IMR-90 (cell line): ENCODE data around the gene CD300LF. TPM values are rescaled to one million over a fixed set of nuclear protein-coding genes. Genes with fewer than 3 reads are reported as not detected.

ENCODE experiments used
- ATAC-seq: fragments of 200-7000 bp; cut with Tn5 transposase; 2 replicates; pipeline ENCODE4 v1.9.1; 2020; ENCODE audit warnings: low read depth, mild to moderate bottlenecking, moderate library complexity
- BruUV-seq: library from RNA; stranded (reverse); fragments of 400-500 nt; replicated peaks from 2 replicates; lab custom pipeline; 2021; lab: Mats Ljungman, UMichigan
- CTCF ChIA-PET: fragments of 300-600 bp; formaldehyde crosslinking; extraction: SDS; loops from one replicate; lab custom pipeline; 2021; ENCODE audit warnings: antibody characterized with exemption; lab: Yijun Ruan, JAX
- POLR2A ChIA-PET: fragments of 300-600 bp; sonication (Branson Sonifier 250); formaldehyde crosslinking; loops from one replicate; lab custom pipeline; 2022; ENCODE audit warnings: antibody characterized with exemption; ENCODE audit not compliant: unreplicated experiment; lab: Charles Lee
- DNase-seq: peaks from one replicate; pipeline ENCODE4 v3.0.0; 2013
- H2AFZ ChIP-seq: replicated peaks from 2 replicates; pipeline ENCODE3; 2013; ENCODE audit warnings: low read length, mild to moderate bottlenecking; ENCODE audit not compliant: poor library complexity
- H2AK5ac ChIP-seq: 2 replicates; pipeline ENCODE4 v1.6.1; 2013; ENCODE audit warnings: low read depth, low read length, inconsistent platforms
- H2AK9ac ChIP-seq: replicated peaks from 2 replicates; pipeline ENCODE3; 2013; ENCODE audit warnings: mild to moderate bottlenecking, low read depth, low read length, moderate library complexity; ENCODE audit not compliant: poor library complexity
- H2BK120ac ChIP-seq: 2 replicates; pipeline ENCODE4 v1.6.1; 2013; ENCODE audit warnings: low read depth, low read length, inconsistent platforms
- H2BK15ac ChIP-seq: 3 replicates; pipeline ENCODE4 v1.6.1; 2013; ENCODE audit warnings: low read depth, low read length, inconsistent platforms
- H2BK20ac ChIP-seq: 2 replicates; pipeline ENCODE4 v1.6.1; 2013; ENCODE audit warnings: low read depth, mild to moderate bottlenecking, inconsistent platforms, low read length, moderate library complexity
- H2BK5ac ChIP-seq: 2 replicates; pipeline ENCODE4 v1.6.1; 2013; ENCODE audit warnings: mild to moderate bottlenecking, low read depth, low read length, inconsistent platforms; ENCODE audit not compliant: poor library complexity, severe bottlenecking
- H3K14ac ChIP-seq: replicated peaks from 2 replicates; pipeline ENCODE4 v1.6.1; 2013; ENCODE audit warnings: low read depth, low read length, inconsistent platforms
- H3K18ac ChIP-seq: 2 replicates; pipeline ENCODE4 v1.6.1; 2013; ENCODE audit warnings: low read depth, low read length, control low read depth
- H3K23ac ChIP-seq: 2 replicates; pipeline ENCODE4 v1.6.1; 2013; ENCODE audit warnings: low read depth, low read length, inconsistent platforms
- H3K27ac ChIP-seq: 2 replicates; pipeline ENCODE4 v1.5.1; 2013; ENCODE audit warnings: mild to moderate bottlenecking, control low read depth, low read length; ENCODE audit not compliant: insufficient read depth
- H3K27me3 ChIP-seq: 2 replicates; pipeline ENCODE4 v1.6.1; 2013; ENCODE audit warnings: low read length; ENCODE audit not compliant: control insufficient read depth, insufficient read depth
- H3K36me3 ChIP-seq: 2 replicates; pipeline ENCODE4 v1.6.1; 2013; ENCODE audit warnings: low read length, mixed read lengths; ENCODE audit not compliant: control insufficient read depth, insufficient read depth
- H3K4ac ChIP-seq: 2 replicates; pipeline ENCODE4 v1.6.1; 2013; ENCODE audit warnings: low read depth, low read length, inconsistent platforms
- H3K4me1 ChIP-seq: 2 replicates; pipeline ENCODE4 v1.6.1; 2013; ENCODE audit warnings: low read length, mixed read lengths; ENCODE audit not compliant: control insufficient read depth, insufficient read depth
- H3K4me2 ChIP-seq: 2 replicates; pipeline ENCODE4 v1.6.1; 2013; ENCODE audit warnings: low read depth, mild to moderate bottlenecking, control low read depth, low read length, moderate library complexity
- H3K4me3 ChIP-seq: 2 replicates; pipeline ENCODE4 v1.5.1; 2013; ENCODE audit warnings: low read depth, mild to moderate bottlenecking, control low read depth, low read length, moderate library complexity; ENCODE audit not compliant: insufficient read depth
- H3K56ac ChIP-seq: 2 replicates; pipeline ENCODE4 v1.6.1; 2013; ENCODE audit warnings: low read length, inconsistent platforms; ENCODE audit not compliant: insufficient read depth; ENCODE audit errors: extremely low read depth
- H3K79me1 ChIP-seq, 2 experiments: 2 replicates each; pipeline ENCODE4 v1.6.1; 2013; ENCODE audit warnings: low read length in 2 of 2, inconsistent platforms in 1 of 2, low read depth in 1 of 2
- H3K9ac ChIP-seq: 2 replicates; pipeline ENCODE4 v1.6.1; 2013; ENCODE audit warnings: low read depth, low read length, control low read depth
- H3K9me1 ChIP-seq: 2 replicates; pipeline ENCODE4 v1.6.1; 2013; ENCODE audit warnings: low read length, inconsistent platforms; ENCODE audit not compliant: insufficient read depth
- H3K9me3 ChIP-seq: 2 replicates; pipeline ENCODE4 v1.6.1; 2013; ENCODE audit warnings: low read length; ENCODE audit not compliant: control insufficient read depth, insufficient read depth
- H4K20me1 ChIP-seq: 2 replicates; pipeline ENCODE4 v1.6.1; 2013; ENCODE audit warnings: low read length, inconsistent platforms; ENCODE audit not compliant: insufficient read depth
- H4K5ac ChIP-seq: 2 replicates; pipeline ENCODE4 v1.6.1; 2013; ENCODE audit warnings: mild to moderate bottlenecking, low read depth, low read length, control low read depth
- H4K8ac ChIP-seq, 2 experiments: 2 replicates each; pipeline ENCODE4 v1.6.1; 2013; ENCODE audit warnings: low read depth in 2 of 2, low read length in 2 of 2, control low read depth in 1 of 2, inconsistent platforms in 1 of 2
- H4K91ac ChIP-seq: 2 replicates; pipeline ENCODE4 v1.6.1; 2013; ENCODE audit warnings: low read depth, low read length, inconsistent platforms; ENCODE audit not compliant: insufficient read depth
- CTCF ChIP-seq: conservative IDR thresholded peaks from 2 replicates; pipeline ENCODE4 v1.5.1; 2012; ENCODE audit warnings: mild to moderate bottlenecking, low read depth, low read length, improper control_type of control experiment
- ELK1 ChIP-seq: fragments of 150-350 bp; IDR thresholded peaks from 2 replicates; pipeline ENCODE4 v1.6.1; 2016; ENCODE audit warnings: low read depth, mild to moderate bottlenecking, low read length, moderate library complexity, borderline replicate concordance
- MAFK ChIP-seq: IDR thresholded peaks from 2 replicates; pipeline ENCODE4 v1.6.1; 2012; ENCODE audit warnings: low read depth, low read length, improper control_type of control experiment
- MAZ ChIP-seq: IDR thresholded peaks from 2 replicates; pipeline ENCODE4 v1.6.1; 2012; ENCODE audit warnings: low read depth, mild to moderate bottlenecking, low read length, improper control_type of control experiment, moderate library complexity, borderline replicate concordance
- NFE2L2 ChIP-seq: fragments of 150-350 bp; IDR thresholded peaks from 2 replicates; pipeline ENCODE4 v1.6.1; 2016; ENCODE audit warnings: low read depth, mild to moderate bottlenecking, low read length
- RAD21 ChIP-seq: IDR thresholded peaks from 2 replicates; pipeline ENCODE4 v1.6.1; 2012; ENCODE audit warnings: low read length, improper control_type of control experiment
- RCOR1 ChIP-seq: IDR thresholded peaks from 2 replicates; pipeline ENCODE4 v1.6.1; 2012; ENCODE audit warnings: mild to moderate bottlenecking, low read length, improper control_type of control experiment; ENCODE audit not compliant: insufficient replicate concordance
- RFX5 ChIP-seq: IDR thresholded peaks from 2 replicates; pipeline ENCODE4 v1.8.0; 2012; ENCODE audit warnings: low read depth, mild to moderate bottlenecking, low read length, moderate library complexity
- SMC3 ChIP-seq: fragments of 150-350 bp; IDR thresholded peaks from 2 replicates; pipeline ENCODE4 v1.6.1; 2016; ENCODE audit warnings: low read depth, mild to moderate bottlenecking, antibody characterized with exemption, low read length, moderate library complexity
- USF2 ChIP-seq: fragments of 150-350 bp; IDR thresholded peaks from 2 replicates; pipeline ENCODE4 v1.6.1; 2017; ENCODE audit warnings: mild to moderate bottlenecking, antibody characterized with exemption, low read length, low read depth
- WGBS, 2 experiments: methylation state at CpG; one replicate each; pipeline versions ENCODE4 v1.1.5 to v1.1.7; 2013; ENCODE audit warnings: missing lambda C conversion rate in 2 of 2; ENCODE audit not compliant: insufficient read length in 1 of 2; ENCODE audit errors: extremely low coverage in 2 of 2; 5-methylcytosine and 5-hydroxymethylcytosine counted together
- dilution Hi-C: fragments of 300-500 bp; cut with HindIII; formaldehyde crosslinking; loops from one replicate; pipeline ENCODE4 v1.14.3; 2018; ENCODE audit warnings: low sequenced_read_pairs; ENCODE audit not compliant: unreplicated experiment
- in situ Hi-C: fragments of 300-500 bp; cut with MboI; formaldehyde crosslinking; loops from 3 replicates; pipeline ENCODE4 v1.14.3; 2019; ENCODE audit warnings: low sequenced_read_pairs, inconsistent platforms, mixed read lengths
- intact Hi-C: fragments of 100-400 bp; cut with micrococcal nuclease; formaldehyde crosslinking; loops from 2 replicates; pipeline ENCODE4 v1.10.0; 2022
- polyA plus RNA-seq, 3 experiments: library from polyadenylated mRNA; depleted of rRNA; stranded (reverse); fragments of >200 nt; gene quantifications; 2 replicates each; pipeline ENCODE4 v1.2.3, GENCODE V29; 2012; ENCODE audit warnings: low replicate concordance in 1 of 3
- total RNA-seq: library from RNA; depleted of rRNA; stranded (reverse); fragments of >200 nt; gene quantifications from 2 replicates; pipeline ENCODE4 v1.2.3, GENCODE V29; 2012

CD300LF gene
- total and polyA plus RNA-seq, 2 of the 4 experiments (the other 2 are of a cell fraction) = not detected

DNA sequence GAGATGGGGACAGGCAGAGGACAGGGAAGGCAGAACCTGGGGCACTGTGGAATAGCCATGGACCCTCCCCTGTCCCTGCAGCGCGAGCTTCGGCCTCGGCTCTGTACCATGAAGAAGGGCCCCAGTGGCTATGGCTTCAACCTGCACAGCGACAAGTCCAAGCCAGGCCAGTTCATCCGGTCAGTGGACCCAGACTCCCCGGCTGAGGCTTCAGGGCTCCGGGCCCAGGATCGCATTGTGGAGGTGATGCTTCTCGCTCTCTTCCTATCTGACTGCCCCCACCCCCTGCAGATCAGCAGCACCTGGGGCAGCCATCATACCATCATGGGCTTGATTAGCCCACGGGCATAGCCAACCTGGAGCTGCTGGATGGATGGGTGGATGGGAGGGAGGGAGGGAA, 49.2 kb upstream of the CD300LF start:
- no peak overlapping the region for H4K8ac ChIP-seq
- H2BK20ac ChIP-seq = no peak overlapping the region
- 0 out of 2 replicates have a peak, but pooled peaks cover 6% of the 10 kb centered on the region for H3K9me1 ChIP-seq
- no peaks in the 10 kb centered on the region for H3K27me3 ChIP-seq
- H3K79me1 ChIP-seq = peaks cover 0 to 10% of the 10 kb centered on the region in 2 experiments; a peak in 2 of 4 replicates
- DNase-seq = no peak
- no peak overlapping the region for H3K14ac ChIP-seq
- no peak overlapping the region for H3K9ac ChIP-seq
- no peak for ATAC-seq
- in situ Hi-C loops = no loop called here
- dilution Hi-C loops = no loop called here
- CTCF ChIA-PET = interaction anchor here (1.1 kb wide), 1 partner anchor 12 kb away, joined by 4 read pairs; no protein-coding TSS in a partner anchor
- no peak overlapping the region for H3K27ac ChIP-seq
- TF ChIP-seq RCOR1 (no peak), MAZ (no peak), ELK1 (no peak), RAD21 (no peak), RFX5 (no peak), SMC3 (no peak), CTCF (no peak), USF2 (no peak), NFE2L2 (no peak), MAFK (no peak)
- peaks cover 25% of the 10 kb centered on the region for H3K4me1 ChIP-seq
- BruUV-seq = no TSS peak
- no peaks in the 10 kb centered on the region for H3K36me3 ChIP-seq
- no peaks in the 10 kb centered on the region for H3K9me3 ChIP-seq
- H4K5ac ChIP-seq = no peak overlapping the region
- no peak overlapping the region for H3K4ac ChIP-seq
- H4K20me1 ChIP-seq = peaks cover 8% of the 10 kb centered on the region
- intact Hi-C loops = no loop called here
- H2BK120ac ChIP-seq = no peak overlapping the region
- H2BK15ac ChIP-seq = no peak overlapping the region
- no peak overlapping the region for H2BK5ac ChIP-seq
- H3K4me2 ChIP-seq = no peak overlapping the region
- 93% methylated on average over 5 of the region's 11 CpGs; no CpG with 5 or more reads in 1 of the 2 experiments for WGBS, 2 experiments
- H2AFZ ChIP-seq = no peak overlapping the region
- no peak overlapping the region for H4K91ac ChIP-seq
- H3K4me3 ChIP-seq = no peak overlapping the region
- no peak overlapping the region for H2AK9ac ChIP-seq
- H3K18ac ChIP-seq = no peak overlapping the region
- H3K23ac ChIP-seq = no peak overlapping the region
- no peak overlapping the region for H2AK5ac ChIP-seq
- H3K56ac ChIP-seq = no peak overlapping the region
- POLR2A ChIA-PET = interaction anchor here (0.5 kb wide), 1 partner anchor 30 kb away, joined by 5 read pairs; no protein-coding TSS in a partner anchor
